Limb (tissue), 2 donors: ENCODE data around the gene FRMD5.
"Not testable (repeated sequence)": the region's sequence is repeated elsewhere in the genome, so short reads cannot be mapped to it uniquely, and the experiment has no call there.

Source experiments
- DNase-seq, 2 donors: peaks; one replicate each; pipeline ENCODE4 v3.0.0-alpha.2; 2016; ENCODE audit errors: extremely low spot score in 2 of 2

The FRMD5 gene

DNA sequence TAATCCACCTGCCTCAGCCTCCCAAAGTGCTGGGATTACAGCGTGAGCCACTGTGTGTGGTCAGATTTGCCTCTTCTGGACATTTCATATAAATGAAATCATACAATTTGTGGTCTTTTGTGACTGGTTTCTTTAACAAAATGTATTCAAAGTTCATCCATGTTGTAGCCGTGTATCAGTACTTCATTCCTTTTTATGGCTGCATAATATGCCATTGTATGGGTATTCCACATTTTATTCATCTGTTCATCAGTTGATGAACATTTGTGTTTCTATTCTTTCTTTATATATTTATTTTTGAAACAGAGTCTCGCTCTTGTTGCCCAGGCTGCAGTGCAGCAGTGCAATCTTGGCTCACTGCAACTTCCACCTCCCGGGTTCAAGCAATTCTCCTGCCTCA lies 342.5 kb downstream of the FRMD5 start:
- DNase-seq = no peak

DNA sequence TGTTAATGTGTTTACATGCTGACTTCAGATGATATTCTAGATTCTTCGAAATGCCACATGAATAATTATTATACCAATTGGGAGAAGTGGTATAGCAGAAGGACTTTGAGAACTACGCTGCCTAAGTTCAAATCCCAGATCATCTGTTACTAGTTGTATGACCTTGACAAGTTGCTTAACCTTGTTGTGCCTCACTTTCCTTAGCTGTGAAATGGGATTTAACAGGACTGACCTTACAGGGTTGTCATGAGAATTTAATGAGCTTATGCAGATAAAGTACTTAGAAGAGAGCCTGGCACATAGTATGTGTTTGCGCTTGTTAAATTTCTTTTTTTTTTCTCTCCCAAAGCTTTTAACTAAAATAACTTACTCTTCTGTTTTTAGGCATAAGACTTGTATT lies 343.8 kb downstream of the FRMD5 start:
- no peak for DNase-seq

- DNase-seq = no peak
Observed at GRCh38 chr15:43845421-43845820, 349.6 kb downstream of the FRMD5 start.

DNA sequence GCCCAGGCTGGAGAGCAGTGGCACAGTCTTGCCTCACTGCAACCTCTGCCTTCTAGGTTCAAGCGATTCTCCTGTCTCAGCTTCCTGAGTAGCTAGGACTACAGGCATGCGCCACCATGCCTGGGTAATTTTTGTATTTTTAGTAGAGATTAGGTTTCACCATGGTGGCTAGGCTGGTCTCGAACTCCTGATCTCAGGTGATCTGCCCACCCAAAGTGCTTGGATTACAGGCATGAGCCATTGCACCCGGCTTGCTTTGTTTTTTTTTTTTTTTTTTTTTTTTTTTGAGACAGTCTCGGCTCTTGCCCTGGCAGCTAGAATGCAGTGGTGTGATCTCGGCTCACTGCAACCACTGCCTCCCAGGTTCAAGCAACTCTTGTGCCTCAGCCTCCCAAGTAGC lies 362.6 kb downstream of the FRMD5 start:
- DNase-seq = not testable (repeated sequence)

DNA sequence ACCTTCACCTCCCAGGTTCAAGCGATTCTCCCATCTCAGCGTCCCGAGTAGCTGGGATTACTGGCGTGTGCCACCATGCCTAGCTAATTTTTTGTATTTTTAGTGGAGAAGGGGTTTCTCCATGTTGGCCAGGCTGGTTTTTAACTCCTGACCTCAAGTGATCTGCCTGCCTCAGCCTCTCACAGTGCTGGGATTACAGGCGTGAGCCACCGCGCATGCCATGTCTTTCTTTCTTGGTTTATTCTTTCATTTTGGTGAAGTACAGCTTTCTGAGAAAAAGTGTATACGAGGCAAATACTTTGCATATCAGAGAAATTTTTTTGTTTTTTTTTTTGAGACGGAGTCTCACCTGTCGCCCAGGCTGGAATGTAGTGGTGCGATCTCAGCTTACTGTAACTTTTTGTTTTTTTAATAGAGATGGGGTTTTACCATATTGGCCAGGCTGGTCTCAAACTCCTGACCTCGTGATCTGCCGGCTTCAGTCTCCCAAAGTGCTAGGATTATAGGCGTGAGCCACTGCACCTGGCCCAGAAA lies 363.5 kb downstream of the FRMD5 start:
- not testable (repeated sequence) for DNase-seq

GRCh38 chr15:43830691-43831275 lies 364.3 kb downstream of the FRMD5 start:
- not testable (repeated sequence) for DNase-seq

GRCh38 chr15:43829951-43830540 lies 365.0 kb downstream of the FRMD5 start:
- DNase-seq = not testable (repeated sequence)

DNA sequence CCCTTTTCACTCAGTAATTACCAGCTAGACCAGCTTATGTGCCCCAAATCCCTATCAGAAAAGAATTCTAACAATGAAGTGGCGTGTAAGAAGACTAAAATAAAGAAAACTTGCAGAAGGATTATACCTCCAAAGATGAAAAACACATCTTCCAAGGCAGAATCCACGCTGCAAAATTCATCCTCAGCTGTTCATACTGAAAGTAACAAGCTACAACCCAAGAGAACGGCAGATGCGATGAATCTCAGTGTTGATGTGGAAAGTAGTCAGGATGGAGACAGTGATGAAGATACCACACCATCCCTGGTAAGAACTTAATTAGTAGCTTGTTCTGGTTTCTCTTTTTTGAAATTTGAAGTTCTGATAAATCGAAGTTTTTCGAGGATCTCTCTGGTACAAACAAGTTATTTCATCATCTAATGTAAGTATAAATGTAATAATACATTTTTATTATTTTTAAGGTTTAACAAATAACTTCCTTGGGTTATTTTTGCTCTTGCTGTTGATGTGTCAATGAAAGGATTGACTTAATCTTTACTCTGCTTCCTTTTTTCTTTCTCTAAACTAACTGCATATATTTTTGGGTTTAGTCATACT lies 366.9 kb downstream of the FRMD5 start:
- DNase-seq = no peak

- DNase-seq = peak; percentile 81 to 82
Observed at GRCh38 chr15:43826508-43827341, 368.3 kb downstream of the FRMD5 start, which contains the start of gene WDR76. WDR76 (plus strand) TSS chr15:43827002; CDS start chr15:43827033, 31 bp downstream.

DNA sequence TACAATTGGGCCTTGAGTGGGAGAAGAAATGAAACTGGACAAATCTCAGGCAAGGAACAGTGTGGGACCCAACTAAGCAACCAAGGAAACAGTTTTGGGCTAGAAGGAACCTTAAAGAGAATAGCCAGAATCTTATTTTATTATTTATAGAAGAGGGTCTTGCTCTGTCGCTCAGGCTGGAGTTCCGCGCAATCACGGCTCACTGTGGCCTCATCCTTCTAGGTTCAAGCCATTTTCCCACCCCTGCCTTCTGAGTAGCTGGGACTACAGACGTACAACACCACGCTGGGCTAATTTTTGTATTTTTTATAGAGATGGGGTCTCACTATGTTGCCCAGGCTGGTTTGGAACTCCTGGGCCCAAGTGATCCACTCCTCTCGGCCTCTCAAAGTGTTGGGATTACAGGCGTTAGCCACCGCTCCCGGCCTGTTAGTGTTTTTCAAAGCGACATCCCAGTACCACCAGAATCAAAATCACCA lies 369.0 kb downstream of the FRMD5 start:
- DNase-seq = no peak

- not testable (repeated sequence) for DNase-seq
Observed at GRCh38 chr15:43825305-43825704, 369.8 kb downstream of the FRMD5 start.

GRCh38 chr15:43824302-43825246 lies 370.5 kb downstream of the FRMD5 start, which contains the start of gene MFAP1:
MFAP1 (minus strand) TSS chr15:43824690; CDS start chr15:43824569, 121 bp downstream.
- DNase-seq = peak; percentile 90 to 98

GRCh38 chr15:43821505-43821904 lies 373.6 kb downstream of the FRMD5 start:
- DNase-seq = no peak
